OCI-LY7 (cell line): ENCODE results near the gene KRTDAP.

ENCODE experiments used
- EZH2phosphoT487 ChIP-seq: fragments of 200-600 bp; sonication (generic); IDR thresholded peaks from 2 replicates; pipeline ENCODE4 v1.6.1; 2018; ENCODE audit warnings: low read depth, borderline replicate concordance, mild to moderate bottlenecking, mixed run types, antibody characterized with exemption, low read length, moderate library complexity, mixed read lengths
- TF ChIP-seq, protein P1 (sequence below): fragments of 200-600 bp; sonication (generic); conservative IDR thresholded peaks from 2 replicates; pipeline ENCODE4 v1.5.1; 2014; ENCODE audit warnings: mild to moderate bottlenecking, antibody characterized with exemption, low read length, moderate library complexity, mixed read lengths

DNA sequence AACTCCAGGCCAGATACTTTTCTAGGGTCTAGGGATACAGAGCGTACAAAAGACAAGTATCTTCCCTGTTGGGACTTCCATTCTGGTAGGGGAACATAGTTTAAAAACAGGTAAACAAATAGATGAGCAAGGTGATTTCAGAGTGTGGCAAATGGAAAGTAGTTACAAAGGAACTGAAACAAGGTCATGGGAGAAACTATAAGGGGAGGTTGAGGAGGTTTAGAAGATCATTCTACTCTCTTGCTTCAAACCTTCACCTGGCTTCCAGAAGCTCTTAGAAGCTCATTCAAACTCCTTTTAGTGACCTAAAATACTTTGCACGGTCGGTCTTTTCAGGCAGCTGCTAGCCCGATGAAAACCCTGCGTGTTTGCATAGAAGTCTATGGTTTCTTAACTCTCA lies 33.1 kb downstream of the KRTDAP start:
- TF ChIP-seq, protein P1, sequence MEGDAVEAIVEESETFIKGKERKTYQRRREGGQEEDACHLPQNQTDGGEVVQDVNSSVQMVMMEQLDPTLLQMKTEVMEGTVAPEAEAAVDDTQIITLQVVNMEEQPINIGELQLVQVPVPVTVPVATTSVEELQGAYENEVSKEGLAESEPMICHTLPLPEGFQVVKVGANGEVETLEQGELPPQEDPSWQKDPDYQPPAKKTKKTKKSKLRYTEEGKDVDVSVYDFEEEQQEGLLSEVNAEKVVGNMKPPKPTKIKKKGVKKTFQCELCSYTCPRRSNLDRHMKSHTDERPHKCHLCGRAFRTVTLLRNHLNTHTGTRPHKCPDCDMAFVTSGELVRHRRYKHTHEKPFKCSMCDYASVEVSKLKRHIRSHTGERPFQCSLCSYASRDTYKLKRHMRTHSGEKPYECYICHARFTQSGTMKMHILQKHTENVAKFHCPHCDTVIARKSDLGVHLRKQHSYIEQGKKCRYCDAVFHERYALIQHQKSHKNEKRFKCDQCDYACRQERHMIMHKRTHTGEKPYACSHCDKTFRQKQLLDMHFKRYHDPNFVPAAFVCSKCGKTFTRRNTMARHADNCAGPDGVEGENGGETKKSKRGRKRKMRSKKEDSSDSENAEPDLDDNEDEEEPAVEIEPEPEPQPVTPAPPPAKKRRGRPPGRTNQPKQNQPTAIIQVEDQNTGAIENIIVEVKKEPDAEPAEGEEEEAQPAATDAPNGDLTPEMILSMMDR = no peak
- TF ChIP-seq EZH2phosphoT487 = no peak
